GM18511 (cell line): ENCODE measurements around the gene LIN28B.
"Not testable (repeated sequence)": the region's sequence is repeated elsewhere in the genome, so short reads cannot be mapped to it uniquely, and the experiment has no call there.

Experiments
- ATAC-seq: cut with Tn5 transposase; IDR thresholded peaks from one replicate; pipeline ENCODE4 v1.9.1; 2021; ENCODE audit warnings: mild to moderate bottlenecking, moderate library complexity; ENCODE audit not compliant: unreplicated experiment

Gene LIN28B

GRCh38 chr6:105005451-105005850 lies 48.5 kb downstream of the LIN28B start:
- ATAC-seq, result no peak

GRCh38 chr6:105013459-105013858 lies 56.6 kb downstream of the LIN28B start:
- ATAC-seq, result not testable (repeated sequence)

DNA sequence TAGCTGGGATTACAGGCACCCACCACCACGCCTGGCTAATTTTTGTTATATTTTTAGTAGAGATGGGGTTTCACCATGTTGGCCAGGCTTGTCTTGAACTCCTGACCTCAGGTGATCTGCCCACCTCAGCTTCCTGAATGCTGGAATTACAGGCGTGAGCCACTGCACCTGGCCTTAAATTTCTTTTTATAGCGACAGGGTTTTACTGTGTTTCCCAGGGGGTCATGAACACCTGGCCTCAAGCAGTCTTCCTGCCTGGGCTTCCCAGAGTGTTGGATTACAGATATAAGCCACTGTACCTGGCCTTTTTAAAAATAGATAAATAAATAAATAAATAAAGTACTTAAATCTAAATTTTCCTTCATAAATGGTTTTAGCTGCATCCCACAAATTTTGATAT lies 57.5 kb downstream of the LIN28B start:
- no peak for ATAC-seq

DNA sequence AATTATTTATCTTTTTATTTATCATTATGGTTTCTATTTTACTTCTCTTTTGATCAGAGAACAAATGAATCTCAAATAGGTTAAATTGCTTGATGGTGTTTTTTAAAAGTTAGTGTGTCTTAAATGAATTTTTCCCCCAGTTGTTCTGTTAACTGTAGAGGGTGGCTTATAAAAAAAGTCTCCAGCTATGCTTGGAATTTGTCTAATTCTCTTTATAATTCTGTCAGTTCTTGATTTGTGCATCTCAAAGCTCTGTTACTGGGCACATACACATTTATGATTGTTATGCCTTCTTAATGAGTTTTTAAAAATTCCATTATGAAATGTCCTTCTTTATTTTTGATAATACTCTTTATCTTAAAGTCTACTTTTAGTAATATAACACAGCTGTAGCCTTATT lies 58.0 kb downstream of the LIN28B start:
- no peak for ATAC-seq

DNA sequence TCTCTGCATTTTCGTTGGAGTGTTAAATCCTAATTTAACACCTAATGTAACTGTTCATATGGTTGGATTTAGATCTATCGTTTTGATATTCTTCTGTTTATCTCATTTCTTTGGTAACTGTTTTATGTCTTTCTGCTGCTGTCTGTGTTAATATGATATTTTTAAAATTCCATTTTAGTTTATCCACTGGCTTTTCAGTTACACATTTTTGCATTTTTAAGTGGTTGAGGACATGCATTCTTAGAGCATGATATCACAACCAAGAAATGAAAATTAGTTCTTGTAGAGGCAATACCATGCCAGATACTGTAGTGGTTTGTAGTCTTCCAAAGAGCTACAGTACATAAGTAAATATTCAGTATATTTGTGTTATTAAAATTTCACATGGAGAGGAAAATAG lies 58.6 kb downstream of the LIN28B start:
- ATAC-seq, result no peak

DNA sequence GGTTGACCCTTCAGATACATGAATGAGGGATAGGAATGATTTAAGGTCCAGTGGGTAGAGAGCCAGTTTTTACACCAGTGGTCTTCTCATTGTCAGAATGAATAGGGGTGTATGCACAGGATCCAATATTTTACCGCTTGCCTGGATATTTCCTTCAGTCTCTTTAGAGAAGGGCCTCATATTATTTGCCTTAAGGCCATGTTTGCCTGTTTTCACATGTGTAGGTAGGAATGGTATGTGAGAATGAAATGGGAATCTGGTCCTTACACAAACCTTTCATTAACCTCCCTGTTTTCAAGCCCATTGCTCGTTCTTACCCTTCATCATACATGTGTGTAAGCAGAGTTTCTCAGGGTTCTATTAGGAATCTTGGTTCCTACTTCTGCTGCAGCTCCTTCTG lies 62.4 kb downstream of the LIN28B start:
- no peak for ATAC-seq

DNA sequence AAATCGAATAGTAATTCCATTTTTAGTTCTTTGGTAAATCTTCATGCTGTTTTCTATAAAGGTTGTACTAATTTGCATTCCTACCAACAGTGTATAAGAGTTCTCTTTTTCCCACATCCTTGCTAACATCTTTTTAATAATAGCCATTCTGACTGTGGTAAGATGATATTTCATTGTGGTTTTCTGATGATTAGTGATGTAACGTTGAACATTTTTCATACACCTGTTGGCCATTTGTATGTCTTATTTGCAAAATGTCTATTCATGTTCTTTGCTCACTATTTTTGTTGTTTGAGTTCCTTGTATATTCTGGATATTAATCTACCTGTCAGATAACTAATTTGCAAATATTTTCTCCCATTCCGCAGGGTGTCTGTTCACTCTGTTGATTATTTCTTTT lies 64.5 kb downstream of the LIN28B start:
- no peak for ATAC-seq

DNA sequence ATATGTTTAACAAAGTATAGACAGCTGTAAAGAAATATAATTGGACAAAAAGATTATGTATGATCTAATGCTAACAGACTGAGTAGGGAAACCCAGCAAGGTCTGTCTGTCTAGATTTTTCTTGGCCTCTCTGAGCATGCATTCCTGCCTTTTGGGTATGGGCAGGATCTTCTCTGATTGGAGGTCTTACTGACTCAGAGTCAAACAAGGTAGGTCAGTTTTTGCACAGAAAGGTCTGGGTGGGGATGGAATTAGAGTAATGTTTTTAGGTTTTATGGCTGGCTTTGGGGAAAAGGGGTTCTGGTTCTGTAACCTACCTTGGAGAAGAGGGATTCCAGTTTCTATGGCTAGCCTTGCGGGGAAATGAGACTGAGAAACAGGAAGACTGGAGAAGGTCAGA lies 65.5 kb downstream of the LIN28B start:
- ATAC-seq, result no peak

DNA sequence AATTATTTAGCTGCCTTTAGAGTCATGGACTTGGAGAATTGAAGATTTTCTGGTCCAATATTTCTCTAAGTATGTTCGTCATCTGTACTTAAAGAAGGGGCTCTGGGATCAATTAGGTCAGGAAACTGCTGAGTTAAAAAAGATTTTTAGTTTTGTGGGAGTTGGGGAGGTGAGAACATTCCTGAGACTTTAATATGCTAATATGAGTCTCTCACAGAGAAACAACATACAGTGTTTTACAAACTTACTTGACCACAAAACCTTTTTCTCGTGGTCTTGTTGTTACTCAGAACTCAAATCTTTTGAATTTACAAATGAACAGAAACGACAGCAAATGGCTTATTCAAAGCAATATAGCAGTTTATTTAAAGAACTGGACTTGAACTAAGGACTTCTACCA lies 67.9 kb downstream of the LIN28B start:
- no peak for ATAC-seq

DNA sequence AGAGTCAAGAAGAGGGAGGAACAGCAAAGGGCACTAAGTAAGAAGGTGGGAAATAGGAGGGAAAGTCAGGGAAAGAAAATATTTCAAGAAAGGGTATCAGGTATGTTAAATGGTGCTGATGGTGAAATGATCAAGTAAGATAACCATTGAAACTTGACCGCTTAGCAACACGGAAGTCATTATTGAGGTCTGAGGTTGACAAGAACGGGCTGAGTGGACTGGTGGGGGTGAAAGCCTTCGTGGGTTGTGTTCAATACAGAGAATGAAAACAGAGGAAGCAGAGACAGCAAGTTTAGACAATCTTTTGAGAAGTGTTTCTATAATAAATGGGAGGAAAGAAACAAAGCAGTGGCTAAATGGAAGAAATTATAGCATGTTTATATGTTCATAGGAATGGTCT lies 72.0 kb downstream of the LIN28B start:
- ATAC-seq, result no peak

DNA sequence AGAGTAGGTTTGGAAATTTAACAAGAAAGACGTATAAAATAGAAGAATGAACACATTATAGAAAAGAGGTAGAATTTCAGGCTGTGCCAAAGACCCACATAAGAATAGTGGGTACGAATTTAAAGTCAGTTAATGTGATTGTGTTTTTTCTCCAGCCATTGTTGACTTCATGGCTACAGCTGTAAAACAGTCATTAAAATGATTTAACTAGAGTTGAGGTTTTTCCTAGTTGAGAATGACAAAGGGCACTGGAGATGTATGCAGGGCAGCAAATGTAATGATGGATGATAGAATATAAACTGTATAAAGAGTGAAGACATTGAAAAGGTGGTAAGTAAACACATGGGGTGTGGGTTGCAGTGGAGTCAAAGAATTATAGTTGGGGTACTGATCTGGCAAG lies 72.7 kb downstream of the LIN28B start:
- ATAC-seq, result no peak

GRCh38 chr6:105034470-105034869 lies 77.6 kb downstream of the LIN28B start:
- ATAC-seq, result no peak

DNA sequence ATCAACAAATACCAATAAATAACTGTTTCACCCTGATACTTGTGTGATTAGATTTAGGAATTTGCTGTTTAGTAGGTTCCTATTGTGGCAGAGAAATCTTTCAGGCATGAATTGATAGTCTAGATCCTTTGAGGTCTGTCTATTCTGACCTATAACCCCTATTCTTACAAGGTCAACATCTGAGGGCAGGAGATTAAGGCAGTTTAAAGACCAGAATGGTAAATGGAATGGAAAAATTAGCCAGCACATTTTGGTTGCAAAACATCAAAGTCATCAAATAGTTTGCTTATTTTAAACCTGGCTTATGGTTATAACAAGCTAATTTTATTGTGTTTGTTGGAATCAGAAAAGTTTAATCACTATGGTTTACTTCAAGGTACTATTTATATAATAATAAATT lies 78.4 kb downstream of the LIN28B start:
- ATAC-seq, result no peak

DNA sequence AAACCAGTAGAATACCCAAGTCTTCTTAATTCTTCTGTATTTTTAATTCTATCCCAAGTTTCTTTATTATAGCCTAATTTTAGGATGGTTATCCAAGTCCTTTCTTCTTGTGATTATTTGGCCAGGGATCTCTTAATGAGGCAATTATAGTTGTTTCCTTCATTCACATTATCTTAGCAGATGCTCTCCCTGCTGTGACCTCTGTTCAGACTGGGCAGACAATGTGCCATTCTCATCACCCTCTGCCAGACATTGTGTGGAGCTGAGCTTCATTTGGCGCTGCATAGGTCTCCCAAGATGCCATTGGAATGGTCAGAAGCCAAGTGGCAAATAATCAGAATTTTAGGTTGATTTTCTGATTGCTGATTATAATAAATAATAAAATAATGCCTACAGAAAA lies 79.4 kb downstream of the LIN28B start:
- no peak for ATAC-seq

DNA sequence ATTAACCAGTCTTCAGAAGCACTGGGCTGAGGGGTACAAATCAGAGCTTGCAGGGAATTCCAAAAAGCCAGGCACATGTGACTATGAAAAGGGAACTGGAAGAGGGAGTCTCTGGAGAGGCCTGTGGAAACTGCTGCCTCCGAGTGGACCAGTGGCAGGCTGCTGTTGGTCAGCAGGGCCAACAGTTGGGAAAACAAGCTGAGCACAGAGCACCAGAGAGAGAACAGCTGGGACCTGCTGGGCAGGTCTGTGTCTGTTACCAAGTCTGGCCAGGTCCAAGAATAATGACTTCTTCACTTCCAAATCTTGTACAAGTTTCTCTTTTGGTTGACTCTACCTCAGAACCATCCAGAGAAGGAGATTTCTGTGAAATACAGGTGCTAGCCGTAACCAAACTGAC lies 81.4 kb downstream of the LIN28B start:
- ATAC-seq, result no peak

- no peak for ATAC-seq
These were observed 85.0 kb downstream of the LIN28B start for GRCh38 chr6:105041880-105042279.

DNA sequence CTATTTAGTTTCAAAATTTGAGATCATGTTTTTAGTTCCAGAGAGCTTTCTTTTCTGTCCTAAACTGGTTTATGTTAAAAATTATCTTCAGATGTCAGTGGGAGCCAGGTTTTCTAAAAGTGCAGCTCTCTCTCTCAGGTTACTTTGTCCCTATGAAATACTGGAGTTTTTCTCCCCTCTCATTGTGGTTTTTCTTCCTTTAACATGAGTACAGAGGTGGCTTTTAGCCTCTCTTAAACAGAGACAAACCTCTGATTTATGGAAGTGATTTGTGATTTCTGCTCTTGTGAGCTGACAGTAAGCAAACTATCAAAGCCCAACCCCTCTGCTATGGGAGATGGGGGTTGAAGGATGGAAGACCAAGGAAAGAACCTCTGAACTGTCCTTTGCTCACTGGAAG lies 85.7 kb downstream of the LIN28B start:
- ATAC-seq, result no peak

GRCh38 chr6:105043979-105044378 lies 87.1 kb downstream of the LIN28B start:
- ATAC-seq, result no peak

DNA sequence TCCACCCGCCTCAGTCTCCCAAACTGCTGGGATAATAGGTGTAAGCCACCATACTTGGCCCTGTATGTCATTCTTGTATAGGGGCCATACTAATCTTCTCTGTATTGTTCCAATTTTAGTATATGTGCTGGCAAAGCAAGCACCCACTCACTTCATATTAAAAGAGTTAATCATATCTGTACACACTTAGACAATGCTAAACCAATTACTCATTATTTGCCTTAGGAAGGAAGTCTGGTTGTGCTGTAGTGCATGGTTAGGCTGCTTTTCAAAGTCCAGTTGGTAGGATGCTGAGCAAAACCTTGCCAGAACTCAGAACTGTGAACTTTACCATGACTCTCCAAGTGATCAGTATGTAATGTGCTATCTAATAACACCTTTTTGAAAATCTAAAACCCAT lies 88.6 kb downstream of the LIN28B start:
- ATAC-seq, result no peak

- ATAC-seq, result no peak
These were observed 95.1 kb downstream of the LIN28B start for GRCh38 chr6:105051941-105052471.

- no peak for ATAC-seq
These were observed 99.7 kb downstream of the LIN28B start for GRCh38 chr6:105056646-105057045.

DNA sequence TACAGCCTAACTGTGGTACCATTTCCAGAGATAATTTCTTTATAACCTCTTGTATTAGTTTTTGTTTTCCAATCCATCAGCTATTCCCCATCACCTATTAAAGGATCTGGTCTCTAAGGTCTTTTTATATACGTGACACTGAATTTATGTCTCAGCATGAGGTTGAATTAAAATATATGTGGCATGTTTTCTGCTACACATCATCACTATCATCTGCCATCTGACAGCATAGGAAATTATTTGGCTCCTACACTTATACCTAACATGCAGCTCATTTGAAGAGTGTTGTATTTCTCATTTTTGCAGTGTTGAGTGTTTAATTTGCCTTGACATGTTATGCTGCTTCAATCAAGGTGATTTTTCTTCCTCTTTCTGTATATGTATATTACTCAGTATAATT lies 100.3 kb downstream of the LIN28B start:
- no peak for ATAC-seq

GRCh38 chr6:105058316-105058715 lies 101.4 kb downstream of the LIN28B start:
- no peak for ATAC-seq

GRCh38 chr6:105058846-105059245 lies 101.9 kb downstream of the LIN28B start:
- ATAC-seq, result no peak
